Measurements from ENCODE around the gene DDX27. TPM values are rescaled to one million over a fixed set of nuclear protein-coding genes. Genes with fewer than 3 reads are reported as not detected.

DDX27 gene
- polyA plus RNA-seq, 1 experiment, result 31.9 TPM

Small RNA genes lying within 50 kb of the gene (small RNA-seq; reads per million reads assigned to genes)
- gene SNORD12B (ENCODE audit: insufficient read length, low read depth, low replicate concordance), result 1,032 reads per million, percentile 96 among the genes with 10 or more reads in this experiment
- 961 reads per million, percentile 96 among the genes with 10 or more reads in this experiment for gene SNORD12C (ENCODE audit: insufficient read length, low read depth, low replicate concordance)

Other genes starting within 250 kb of the DDX27 start
- gene CSE1L, start 173.1 kb upstream of the DDX27 start, polyA plus RNA-seq (2011; rRNA removed), result 21.7 and 44.4 TPM in 2 replicates
- gene STAU1, start 31.1 kb upstream of the DDX27 start, polyA plus RNA-seq (2011; rRNA removed), result 49.3 and 67.3 TPM in 2 replicates
- gene ZNFX1, start 58.6 kb downstream of the DDX27 start, polyA plus RNA-seq (2011; rRNA removed), result 11.2 and 12.8 TPM in 2 replicates

Data from BJ (cell line).